ENCODE results near the gene HSPH1. TPM values are rescaled to one million over a fixed set of nuclear protein-coding genes. Genes with fewer than 3 reads are reported as not detected.

Gene HSPH1
- total RNA-seq, 1 experiment from 2014 or later = 116 TPM

DNA sequence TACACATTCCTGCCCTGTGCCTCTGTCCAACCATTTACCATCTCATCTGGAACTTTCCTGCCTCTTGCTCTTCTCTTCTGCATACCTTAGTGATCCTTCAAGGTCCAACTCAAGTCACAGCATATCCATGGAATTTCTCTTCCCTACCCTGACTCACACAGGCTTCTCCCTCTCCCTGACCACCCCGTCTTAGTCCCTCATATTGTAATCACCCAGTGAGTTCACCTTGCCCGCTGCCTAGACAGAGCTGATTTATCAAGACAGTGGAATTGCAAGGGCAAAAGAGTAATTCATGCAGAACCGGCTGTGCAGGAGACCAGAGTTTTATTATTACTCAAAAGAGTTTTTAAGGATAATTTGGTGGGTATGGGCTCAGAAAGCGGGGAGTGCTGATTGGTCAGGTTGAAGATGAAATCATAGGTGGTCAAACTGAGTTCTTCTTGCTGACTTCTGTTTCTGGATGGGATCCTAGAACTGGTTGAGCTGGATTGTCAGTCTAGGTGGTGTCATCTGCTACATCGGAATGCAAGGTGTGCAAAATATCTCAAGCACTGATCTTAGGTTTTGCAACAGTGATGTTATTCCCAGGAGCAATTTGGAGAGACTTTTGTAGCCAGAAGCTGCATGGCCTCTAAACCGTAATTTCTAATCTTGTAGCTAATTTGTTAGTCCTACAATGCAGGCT is 67.2 kb downstream of the HSPH1 start:
- no peaks in the 10 kb centered on the region for H3K36me3 ChIP-seq (ENCODE audit: control insufficient read depth in 1 of 2, insufficient read depth in 2 of 2, low read length in 2 of 2)
- ChIA-PET RAD21 (ENCODE audit: low non-redundant PET in 1 of 2, low total read pairs in 2 of 2, uncharacterized antibody in 2 of 2, unreplicated experiment in 2 of 2) (no interaction called here), POLR2A (no interaction called here), CTCF (no interaction called here)
- H3K9me2 ChIP-seq (ENCODE audit: insufficient read depth) = no peaks in the 10 kb centered on the region
- H3K79me2 ChIP-seq (ENCODE audit: insufficient read depth, low read length) = no peaks in the 10 kb centered on the region
- intact Hi-C loops (cut with micrococcal nuclease) = no loop called here
- H3K9me3 ChIP-seq (ENCODE audit: control insufficient read depth in 1 of 2, insufficient read depth in 1 of 2, low read depth in 1 of 2, low read length in 2 of 2) = no peaks in the 10 kb centered on the region
- no peak overlapping the region for H3K9ac ChIP-seq (ENCODE audit: low read length)
- H3K4me2 ChIP-seq (ENCODE audit: low read length) = no peak overlapping the region
- TF ChIP-seq SRF (IDR thresholded peaks at IDR 0.05; ENCODE audit: low read depth) (no peak), ZBTB33 (IDR thresholded peaks at IDR 0.05; ENCODE audit: extremely low read depth, insufficient replicate concordance, low read length) (no peak), CBX3 (IDR thresholded peaks at IDR 0.05; ENCODE audit: low read depth) (no peak), POLR2A (IDR thresholded peaks at IDR 0.05; ENCODE audit: borderline replicate concordance, extremely low read depth, insufficient read depth, insufficient read length) (no peak), EGR1 (IDR thresholded peaks at IDR 0.05; ENCODE audit: low read depth) (no peak), ZFX (IDR thresholded peaks at IDR 0.05) (no peak), EZH2 (IDR thresholded peaks at IDR 0.05) (no peak), EZH2phosphoT487 (IDR thresholded peaks at IDR 0.05; ENCODE audit: borderline replicate concordance) (no peak)
- DNase-seq (ENCODE audit: low read depth, low spot score) = no peak
- no peaks in the 10 kb centered on the region for H4K20me1 ChIP-seq (ENCODE audit: insufficient read depth)
- H3K27ac ChIP-seq (ENCODE audit: low read depth, low read length) = no peak overlapping the region
- no peak overlapping the region for H3K4me3 ChIP-seq (replicated peaks in 1 of 2; ENCODE audit: low read depth in 1 of 2, low read length in 2 of 2)
- BruUV-seq (replicated peaks) = no TSS peak
- H3K27me3 ChIP-seq (ENCODE audit: insufficient read depth, low read length) = 0 out of 2 replicates have a peak, but pooled peaks cover 5% of the 10 kb centered on the region
- H3K4me1 ChIP-seq (ENCODE audit: control insufficient read depth in 1 of 2, insufficient read depth in 2 of 2, low read length in 2 of 2) = peaks cover 0 to 7% of the 10 kb centered on the region in 2 experiments; a peak in 2 of 4 replicates
- H2AFZ ChIP-seq (ENCODE audit: low read depth, low read length, poor library complexity, severe bottlenecking) = no peak overlapping the region
- ATAC-seq = no peak
